SK-N-MC (cell line): Measurements from ENCODE around the gene STK40.

Experiments used
- EZH2 ChIP-seq: fragments of 200-600 bp; sonication (generic); IDR thresholded peaks from one replicate; pipeline ENCODE4 v1.6.1; 2017; ENCODE audit warnings: antibody characterized with exemption
- POLR2AphosphoS5 ChIP-seq: IDR thresholded peaks from 2 replicates; pipeline ENCODE4 v1.6.1; 2012; ENCODE audit warnings: mild to moderate bottlenecking, low read depth, low read length, borderline replicate concordance

GRCh38 chr1:36420409-36420808 is 34.7 kb upstream of the STK40 start:
- TF ChIP-seq EZH2 (no peak), POLR2AphosphoS5 (no peak)
